ENCODE data around the gene ANTXRL.
"Not testable (repeated sequence)": the region's sequence is repeated elsewhere in the genome, so short reads cannot be mapped to it uniquely, and the experiment has no call there.

ANTXRL gene

GRCh38 chr10:46310143-46310514, 23.3 kb downstream of the ANTXRL start:
- no peak for DNase-seq

GRCh38 chr10:46310851-46311250, 24.1 kb downstream of the ANTXRL start:
- DNase-seq = no peak

- no peak for DNase-seq
Measured at GRCh38 chr10:46311501-46311951, 24.7 kb downstream of the ANTXRL start.

DNA sequence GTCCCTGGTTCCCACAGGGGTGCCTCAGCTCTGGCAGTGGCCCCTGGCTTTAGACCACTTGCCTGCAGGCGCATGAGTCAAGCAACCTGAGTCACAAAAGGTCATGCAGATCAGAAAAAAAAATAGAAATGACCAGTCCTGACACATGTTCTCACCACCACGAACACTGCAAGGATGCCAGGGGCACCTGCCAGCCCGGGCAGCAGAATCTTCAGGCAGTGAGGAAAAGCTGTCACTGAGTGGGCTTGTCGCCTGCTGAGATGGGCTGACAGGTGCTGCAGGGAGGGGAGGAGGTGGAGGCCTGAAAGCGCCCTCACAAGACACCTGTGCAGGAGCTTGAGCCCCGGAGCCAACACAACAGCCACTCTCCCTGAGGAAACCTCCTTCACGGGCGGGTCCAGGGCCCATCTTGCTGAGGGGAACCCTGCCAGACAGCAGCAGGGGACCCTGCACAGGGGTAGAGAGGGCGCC, 25.2 kb downstream of the ANTXRL start:
- DNase-seq = peak; percentile 24

GRCh38 chr10:46312953-46313352, 26.2 kb downstream of the ANTXRL start:
- no peak for DNase-seq

GRCh38 chr10:46314071-46314470, 27.3 kb downstream of the ANTXRL start:
- DNase-seq = no peak

DNA sequence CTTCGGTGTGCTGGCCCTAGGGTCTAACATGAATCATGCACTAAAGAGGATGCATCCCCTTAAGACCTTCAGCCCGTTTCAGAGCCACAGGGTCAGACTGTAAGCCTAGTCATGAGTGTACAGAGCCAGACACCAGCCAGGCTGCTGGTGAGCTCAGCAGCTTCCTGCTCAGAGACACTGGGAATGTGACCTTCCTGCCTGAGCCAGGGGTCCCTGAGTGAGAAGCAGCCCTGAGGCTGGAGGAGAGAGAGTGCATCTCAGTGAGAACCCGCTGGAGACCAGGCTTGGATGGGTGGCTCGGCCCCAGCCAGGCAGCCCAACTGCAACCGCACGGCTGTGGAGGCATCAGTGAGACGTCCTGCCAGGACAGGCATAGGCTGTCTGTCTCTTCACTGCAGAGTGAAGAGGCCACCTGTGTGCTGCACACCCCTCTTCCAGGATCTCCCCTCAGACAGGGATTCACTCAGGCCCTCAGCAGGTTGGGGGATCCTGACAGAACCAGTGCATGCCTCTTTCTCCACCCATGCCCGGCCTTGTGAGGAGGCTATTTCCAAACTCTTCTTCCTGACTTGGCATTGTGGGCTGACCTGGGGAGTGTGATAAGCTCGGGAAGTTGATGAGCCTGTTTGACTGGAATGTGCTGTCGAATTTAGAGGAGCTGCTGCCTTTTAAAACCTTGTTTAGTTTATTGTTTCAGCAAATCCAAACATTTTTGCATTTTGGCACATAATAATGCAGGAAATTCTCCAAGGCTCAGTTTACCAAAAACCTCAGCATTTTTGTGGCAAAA, 28.5 kb downstream of the ANTXRL start:
- peak; percentile 75 for DNase-seq

DNA sequence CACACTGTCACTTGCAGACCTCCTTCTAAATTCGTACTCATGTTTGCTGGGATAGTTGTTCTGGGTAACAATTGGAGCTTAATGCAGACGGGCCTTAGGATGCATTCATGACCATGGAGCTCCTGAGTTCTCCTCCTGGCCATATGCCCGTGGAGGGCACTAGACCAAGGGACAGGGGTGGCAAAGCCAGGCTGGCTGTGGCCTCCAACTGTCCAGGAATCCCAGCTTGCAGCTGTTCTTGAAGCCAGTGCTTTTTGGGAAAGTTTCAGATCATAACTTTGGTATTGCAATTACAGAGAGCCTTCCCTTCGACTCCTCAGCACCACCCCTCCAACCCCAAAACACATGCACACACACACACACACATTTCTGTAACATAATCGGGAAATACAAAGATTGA, 30.6 kb downstream of the ANTXRL start:
- no peak for DNase-seq

DNA sequence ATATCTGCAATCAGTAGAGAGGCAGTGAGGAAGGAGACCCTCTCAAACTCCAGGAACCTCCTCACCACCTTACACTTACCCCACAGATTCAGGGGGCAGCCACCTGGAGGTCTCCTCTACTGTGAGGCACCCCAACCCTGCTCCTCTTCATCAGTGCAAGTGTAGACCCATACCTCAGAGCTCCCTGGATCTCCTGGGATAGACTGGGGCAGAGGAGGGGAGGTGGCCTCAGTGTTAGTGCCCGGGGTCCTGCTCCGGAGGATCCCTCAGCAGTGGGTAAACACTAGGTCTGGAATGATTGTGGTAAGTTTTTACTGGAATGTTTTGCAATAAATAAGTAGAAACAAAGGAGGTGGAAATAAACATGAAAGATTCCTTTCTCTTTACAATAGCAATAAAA, 31.1 kb downstream of the ANTXRL start:
- DNase-seq = no peak

DNA sequence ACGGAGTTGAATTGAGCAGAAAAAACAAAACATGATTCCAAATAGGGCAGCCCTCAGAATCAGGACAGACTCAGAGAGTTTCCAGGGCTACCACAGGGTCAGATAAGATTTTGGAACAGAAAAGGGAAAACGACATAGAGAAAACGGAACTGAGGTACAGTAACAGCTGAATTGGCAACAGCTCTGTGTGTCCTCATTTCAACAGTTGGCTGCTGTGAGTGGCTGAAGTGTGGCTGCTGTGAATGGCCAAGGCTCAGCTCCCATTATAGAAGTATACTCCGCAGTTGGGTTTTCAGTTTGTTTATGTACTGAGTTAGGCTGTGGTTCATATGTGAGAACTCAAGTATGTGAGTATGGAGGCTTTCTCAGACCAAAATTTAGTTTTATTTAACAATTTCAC, 32.0 kb downstream of the ANTXRL start:
- no peak for DNase-seq

DNA sequence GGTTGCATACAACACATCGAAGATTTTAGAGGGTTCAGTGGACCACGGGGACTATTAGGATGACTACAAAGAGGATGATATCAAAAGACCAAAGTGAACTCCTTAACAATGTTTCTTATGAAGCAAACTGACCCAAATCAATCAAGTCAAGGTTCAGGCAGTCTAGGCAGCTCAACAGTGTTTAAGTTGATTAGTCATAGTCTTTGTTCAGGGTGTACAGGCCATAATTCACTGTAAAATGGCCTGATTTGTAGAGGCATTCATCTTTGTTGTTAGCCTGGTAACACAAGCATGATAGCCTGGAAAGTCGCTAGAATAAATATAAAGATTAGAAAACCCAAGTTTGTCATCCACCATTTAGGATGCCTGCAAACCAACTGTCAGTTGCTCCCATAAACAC, 32.6 kb downstream of the ANTXRL start:
- DNase-seq = no peak

DNA sequence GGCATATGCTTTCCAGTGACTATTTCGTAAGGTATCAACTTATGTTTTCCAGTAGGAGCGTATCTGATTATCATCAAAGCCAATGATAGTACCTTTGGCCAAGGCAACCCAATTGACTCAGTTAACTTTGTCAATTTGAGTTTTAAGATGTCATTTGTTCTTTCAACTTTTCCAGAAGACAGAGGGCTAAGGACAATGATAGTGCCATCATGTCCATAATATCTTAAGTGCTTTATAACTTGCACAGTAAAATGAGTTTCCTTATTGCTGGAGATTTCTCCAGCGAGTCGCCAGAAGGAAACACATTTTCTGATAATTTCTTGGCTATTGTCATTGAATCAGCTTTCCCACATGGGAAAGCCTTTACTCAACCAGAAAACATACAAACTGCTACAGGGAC, 35.0 kb downstream of the ANTXRL start:
- no peak for DNase-seq

- no peak for DNase-seq
Measured at GRCh38 chr10:46323176-46323575, 36.4 kb downstream of the ANTXRL start.

GRCh38 chr10:46325021-46325420, 38.2 kb downstream of the ANTXRL start:
- DNase-seq = no peak

DNA sequence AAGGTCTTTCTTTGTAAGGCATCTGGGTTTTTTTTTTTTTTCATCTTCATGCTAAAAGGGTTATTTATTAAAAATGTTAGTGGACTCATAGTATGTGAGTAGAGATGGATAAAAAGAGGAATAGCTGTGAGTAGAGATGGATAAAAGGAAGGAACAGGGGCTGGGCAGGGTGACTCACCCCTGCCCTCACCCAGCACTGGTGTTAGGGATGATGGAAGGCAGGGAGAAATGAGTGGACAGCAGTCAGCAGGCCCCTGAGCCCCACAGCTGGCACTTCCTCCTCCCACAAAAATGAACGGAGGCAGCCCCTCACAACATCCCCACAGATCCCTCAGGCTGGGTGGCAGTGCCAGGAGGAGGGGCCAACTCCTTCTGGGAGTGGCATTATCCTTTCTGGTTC, 39.3 kb downstream of the ANTXRL start:
- DNase-seq = peak; percentile 17

- DNase-seq = no peak
Measured at GRCh38 chr10:46326971-46327370, 40.2 kb downstream of the ANTXRL start.

- DNase-seq = no peak
Measured at GRCh38 chr10:46327685-46328084, 40.9 kb downstream of the ANTXRL start.

DNA sequence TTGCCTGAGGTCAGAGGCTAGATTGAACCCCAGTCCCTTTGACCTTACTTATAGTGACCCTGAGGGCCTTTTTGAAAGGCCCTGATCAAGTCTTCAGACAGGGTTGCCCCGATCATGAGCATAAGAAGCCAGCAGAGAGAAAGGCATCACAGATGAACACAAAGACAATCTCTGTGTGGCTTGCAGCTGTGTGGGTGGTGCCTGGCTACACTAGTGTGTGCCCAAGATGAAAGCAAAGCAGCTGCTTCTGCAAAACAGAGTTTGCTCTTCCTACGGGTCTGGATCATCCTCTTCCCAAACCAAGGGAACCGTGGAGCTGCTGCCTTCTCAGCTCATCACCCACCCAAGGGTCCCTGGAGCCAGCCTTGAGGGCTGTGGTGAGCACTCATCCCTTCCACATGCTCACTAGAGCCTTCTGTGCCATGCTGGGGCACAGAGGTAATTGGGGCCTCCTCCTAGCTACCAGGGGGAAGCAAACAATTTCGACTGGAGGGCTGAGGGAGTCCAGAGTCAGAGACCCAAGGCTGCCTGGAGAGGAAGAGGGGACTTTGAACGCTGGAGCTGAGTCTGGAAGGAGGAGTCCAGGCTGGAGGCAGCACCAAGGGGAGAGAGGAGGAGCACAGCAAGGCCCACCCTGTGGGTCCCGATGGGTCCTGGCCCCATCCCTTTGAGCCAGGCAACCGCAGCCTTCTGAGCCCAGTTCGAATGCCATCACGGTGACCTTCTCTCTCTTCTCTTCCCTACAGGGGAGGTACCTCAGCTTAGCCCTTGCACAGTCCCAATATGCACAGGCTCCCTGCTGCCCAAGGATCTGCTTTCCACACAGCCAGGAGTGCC, 42.3 kb downstream of the ANTXRL start:
- DNase-seq = no peak

GRCh38 chr10:46329690-46330016, 42.9 kb downstream of the ANTXRL start:
- no peak for DNase-seq

DNA sequence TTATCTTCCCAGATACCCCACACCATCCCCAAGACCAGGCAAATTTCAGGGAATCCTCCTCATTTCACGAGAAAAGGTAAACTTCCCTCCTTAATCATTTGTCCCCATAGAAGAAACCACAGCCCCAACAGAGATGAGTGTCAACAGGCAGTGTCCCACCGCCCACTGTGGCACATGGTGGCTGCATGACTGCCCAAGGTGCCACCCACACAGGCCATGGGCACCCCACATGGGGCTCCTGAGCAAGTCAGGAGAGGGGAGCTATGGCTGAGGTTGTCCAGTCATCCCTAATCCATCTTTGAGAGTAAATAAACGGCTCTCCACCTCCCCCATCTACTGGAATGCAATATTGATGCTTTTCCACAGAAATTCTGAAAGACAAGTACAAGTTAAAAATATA, 44.1 kb downstream of the ANTXRL start:
- no peak for DNase-seq

DNA sequence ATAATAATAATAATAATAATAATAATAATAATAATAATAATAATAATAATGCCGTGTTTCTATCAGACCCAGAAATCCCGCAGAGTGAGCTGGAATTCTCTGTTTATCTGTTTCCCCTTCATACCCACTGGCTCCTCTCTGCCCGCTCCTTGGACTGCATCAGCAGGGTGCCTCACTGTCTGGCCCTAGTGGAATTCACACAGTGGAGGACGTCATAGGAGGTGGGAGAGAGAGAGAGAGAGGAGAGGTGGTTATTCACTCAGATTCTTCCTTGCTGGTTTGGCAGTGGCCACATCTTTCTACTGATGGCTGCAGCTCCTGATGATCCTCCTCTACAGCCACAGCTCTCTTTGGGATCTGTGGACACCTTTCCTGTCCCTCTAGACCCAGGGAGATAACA, 78.7 kb downstream of the ANTXRL start:
- DNase-seq = peak; percentile 3

GRCh38 chr10:46367209-46367608, 80.4 kb downstream of the ANTXRL start:
- DNase-seq = not testable (repeated sequence)

- not testable (repeated sequence) for DNase-seq
Measured at GRCh38 chr10:46367666-46368240, 81.0 kb downstream of the ANTXRL start.

- DNase-seq = not testable (repeated sequence)
Measured at GRCh38 chr10:46368956-46369355, 82.2 kb downstream of the ANTXRL start.

Data from EL (cell line).